ENCODE measurements around the gene ISCU. TPM values are rescaled to one million over a fixed set of nuclear protein-coding genes. Genes with fewer than 3 reads are reported as not detected.
A peak's percentile ranks its signal among the peaks of the same experiment; 100 is the strongest.
"Not testable (repeated sequence)": the region's sequence is repeated elsewhere in the genome, so short reads cannot be mapped to it uniquely, and the experiment has no call there.

The ISCU gene
- total and polyA plus RNA-seq, 2 donors (not counting 3 experiments of a cell fraction or from before 2014, with no cell fraction given) = 74.8 to 78.6 TPM

DNA sequence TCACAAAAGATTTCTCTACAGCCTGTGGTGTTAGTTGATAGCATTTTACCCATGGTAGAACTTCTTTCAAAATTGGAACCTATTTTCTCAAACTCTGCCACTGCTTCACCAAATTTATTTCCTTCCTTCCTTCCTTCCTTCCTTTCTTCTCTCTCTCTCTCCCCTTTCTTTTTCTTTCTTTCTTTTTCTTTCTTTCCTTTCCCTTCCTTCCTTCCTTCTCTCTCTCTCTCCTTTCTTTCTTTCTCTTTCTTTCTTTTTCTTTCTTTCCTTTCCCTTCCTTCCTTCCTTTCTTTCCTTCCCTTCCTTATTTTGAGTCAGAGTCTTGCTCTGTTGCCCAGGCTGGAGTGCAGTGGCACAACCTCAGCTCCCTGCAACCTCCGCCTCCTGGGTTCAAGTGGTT, 11.9 kb downstream of the ISCU start:
- H3K9me1 ChIP-seq (replicated peaks; ENCODE audit: control insufficient read depth, extremely low read depth, insufficient read depth, low read length); FAIRE-seq; H3K27ac ChIP-seq (ENCODE audit: insufficient read depth, low read depth, low read length); POLR2A ChIA-PET; H4K20me1 ChIP-seq (replicated peaks; ENCODE audit: control insufficient read depth, extremely low read depth, insufficient read depth, low read length); intact Hi-C loops (cut with micrococcal nuclease); H3K4me2 ChIP-seq (ENCODE audit: insufficient read depth, low read length); H3K9me3 ChIP-seq (replicated peaks; ENCODE audit: control insufficient read depth, insufficient read depth, low read length); H3K4me1 ChIP-seq (ENCODE audit: control insufficient read depth, extremely low read depth, insufficient read depth, low read length); H3K27me3 ChIP-seq (ENCODE audit: control insufficient read depth in 2 of 2, insufficient read depth in 2 of 2, low read length in 2 of 2); H3K79me2 ChIP-seq (ENCODE audit: control insufficient read depth, insufficient read depth, low read length); H3K36me3 ChIP-seq (ENCODE audit: control insufficient read depth in 2 of 2, extremely low read depth in 1 of 2, insufficient read depth in 2 of 2, low read length in 2 of 2); H3K4me3 ChIP-seq (replicated peaks in 1 of 3; ENCODE audit: insufficient read depth in 1 of 3, low read depth in 1 of 3, low read length in 3 of 3); H3K9ac ChIP-seq (replicated peaks; ENCODE audit: extremely low read depth, insufficient read depth, low read length); BruUV-seq (replicated peaks); H2AFZ ChIP-seq (ENCODE audit: low read depth, low read length); dilution Hi-C loops (cut with MboI; ENCODE audit: extremely low pct_ligation_motif_present, low sequenced_read_pairs); DNase-seq (ENCODE audit: low read depth, low spot score): not testable (repeated sequence)
- CTCF ChIA-PET = interaction anchor here (0.7 to 7.4 kb wide), 2 partner anchors 42 to 455 kb away, joined by 3 to 86 read pairs; no protein-coding TSS in a partner anchor

DNA sequence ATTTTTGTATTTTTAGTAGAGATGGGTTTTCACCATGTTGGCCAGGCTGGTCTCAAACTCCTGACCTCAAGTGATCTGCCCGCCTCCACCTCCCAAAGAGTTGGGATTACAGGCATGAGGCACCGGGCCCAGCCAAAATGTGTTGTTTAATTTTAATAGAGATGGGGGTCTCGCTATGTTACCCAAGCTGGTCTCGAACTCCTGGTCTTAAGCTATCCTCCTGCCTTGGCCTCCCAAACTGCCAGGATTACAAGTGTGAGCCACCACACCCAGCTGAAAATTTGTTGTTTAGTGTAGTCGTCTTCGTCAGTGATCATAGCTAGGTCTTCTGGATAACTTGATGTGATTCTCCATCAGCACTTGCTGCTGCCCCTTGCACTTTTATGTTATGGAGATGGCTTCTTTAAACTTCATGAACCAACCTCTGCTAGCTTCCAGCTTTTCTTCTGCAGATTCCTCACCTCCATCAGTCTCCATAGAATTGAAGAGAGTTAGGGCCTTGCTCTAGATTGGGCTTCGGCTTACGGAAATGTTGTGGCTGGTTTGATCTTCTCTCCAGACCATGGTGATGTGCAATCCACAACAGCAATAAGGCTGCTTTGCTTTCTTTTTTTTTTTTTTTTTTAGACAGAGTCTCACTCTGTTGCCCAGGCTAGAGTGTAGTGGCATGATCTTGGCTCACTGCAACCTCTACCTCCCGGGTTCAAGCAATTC, 13.0 kb downstream of the ISCU start:
- no peaks in the 10 kb centered on the region for H3K36me3 ChIP-seq (ENCODE audit: control insufficient read depth in 2 of 2, extremely low read depth in 1 of 2, insufficient read depth in 2 of 2, low read length in 2 of 2)
- no TSS peak for BruUV-seq (replicated peaks)
- H2AFZ ChIP-seq (ENCODE audit: low read depth, low read length) = no peak overlapping the region
- no peaks in the 10 kb centered on the region for H3K27me3 ChIP-seq (ENCODE audit: control insufficient read depth in 2 of 2, insufficient read depth in 2 of 2, low read length in 2 of 2)
- TF ChIP-seq POLR2AphosphoS5 (IDR thresholded peaks at IDR 0.05; ENCODE audit: insufficient read depth, low read depth, low read length) = no peak
- no peaks in the 10 kb centered on the region for H3K79me2 ChIP-seq (ENCODE audit: control insufficient read depth, insufficient read depth, low read length)
- no peak overlapping the region for H3K9ac ChIP-seq (replicated peaks; ENCODE audit: extremely low read depth, insufficient read depth, low read length)
- H3K9me3 ChIP-seq (replicated peaks; ENCODE audit: control insufficient read depth, insufficient read depth, low read length) = no peaks in the 10 kb centered on the region
- no peak for DNase-seq (ENCODE audit: low read depth, low spot score)
- intact Hi-C loops (cut with micrococcal nuclease) (no loop called here), dilution Hi-C loops (cut with MboI; ENCODE audit: extremely low pct_ligation_motif_present, low sequenced_read_pairs) (no loop called here)
- ChIA-PET POLR2A (no interaction called here), CTCF (interaction anchor here (2.3 to 2.9 kb wide), 2 partner anchors 42 to 228 kb away, joined by 9 to 12 read pairs; no protein-coding TSS in a partner anchor)
- no peaks in the 10 kb centered on the region for H3K4me1 ChIP-seq (ENCODE audit: control insufficient read depth, extremely low read depth, insufficient read depth, low read length)
- no peaks in the 10 kb centered on the region for H4K20me1 ChIP-seq (replicated peaks; ENCODE audit: control insufficient read depth, extremely low read depth, insufficient read depth, low read length)
- H3K9me1 ChIP-seq (replicated peaks; ENCODE audit: control insufficient read depth, extremely low read depth, insufficient read depth, low read length) = no peaks in the 10 kb centered on the region
- no peak overlapping the region for H3K4me3 ChIP-seq (replicated peaks in 1 of 3; ENCODE audit: insufficient read depth in 1 of 3, low read depth in 1 of 3, low read length in 3 of 3)
- H3K27ac ChIP-seq (ENCODE audit: insufficient read depth, low read depth, low read length) = no peak overlapping the region
- FAIRE-seq = peak; percentile 18
- H3K4me2 ChIP-seq (ENCODE audit: insufficient read depth, low read length) = no peak overlapping the region
